Fibroblast of lung (primary cell): ENCODE results near the gene CYYR1.

ENCODE experiments used
- CTCF ChIP-seq, 2 donors: IDR thresholded peaks in 1 of 2; conservative IDR thresholded peaks in 1 of 2; 1 replicate in 1 of 2; 2 replicates in 1 of 2; pipeline ENCODE4 v1.5.1; 2011 to 2012; ENCODE audit warnings: low read length in 2 of 2, control low read depth in 1 of 2, inconsistent platforms in 1 of 2, low read depth in 1 of 2, mild to moderate bottlenecking in 1 of 2
- EZH2 ChIP-seq: IDR thresholded peaks from 2 replicates; pipeline ENCODE4 v1.5.1; 2012; ENCODE audit warnings: low read length, control low read depth, mild to moderate bottlenecking; ENCODE audit errors: missing control alignments

GRCh38 chr21:26570203-26570602 is 2.9 kb downstream of the CYYR1 start:
- no peak for TF ChIP-seq CTCF (conservative IDR thresholded peaks at IDR 0.05 in 1 of 2, IDR thresholded peaks at IDR 0.05 in 1 of 2; ENCODE audit: low read depth in 1 of 2, low read length in 2 of 2)
- no peak for TF ChIP-seq EZH2
